Ecto neural progenitor cell (in vitro differentiated cells): Measurements from ENCODE around the gene SIGLECL1.

Experiments
- DNase-seq: peaks from one replicate; pipeline ENCODE4 v3.0.0-alpha.2; 2018; ENCODE audit warnings: low spot score

The SIGLECL1 gene

DNA sequence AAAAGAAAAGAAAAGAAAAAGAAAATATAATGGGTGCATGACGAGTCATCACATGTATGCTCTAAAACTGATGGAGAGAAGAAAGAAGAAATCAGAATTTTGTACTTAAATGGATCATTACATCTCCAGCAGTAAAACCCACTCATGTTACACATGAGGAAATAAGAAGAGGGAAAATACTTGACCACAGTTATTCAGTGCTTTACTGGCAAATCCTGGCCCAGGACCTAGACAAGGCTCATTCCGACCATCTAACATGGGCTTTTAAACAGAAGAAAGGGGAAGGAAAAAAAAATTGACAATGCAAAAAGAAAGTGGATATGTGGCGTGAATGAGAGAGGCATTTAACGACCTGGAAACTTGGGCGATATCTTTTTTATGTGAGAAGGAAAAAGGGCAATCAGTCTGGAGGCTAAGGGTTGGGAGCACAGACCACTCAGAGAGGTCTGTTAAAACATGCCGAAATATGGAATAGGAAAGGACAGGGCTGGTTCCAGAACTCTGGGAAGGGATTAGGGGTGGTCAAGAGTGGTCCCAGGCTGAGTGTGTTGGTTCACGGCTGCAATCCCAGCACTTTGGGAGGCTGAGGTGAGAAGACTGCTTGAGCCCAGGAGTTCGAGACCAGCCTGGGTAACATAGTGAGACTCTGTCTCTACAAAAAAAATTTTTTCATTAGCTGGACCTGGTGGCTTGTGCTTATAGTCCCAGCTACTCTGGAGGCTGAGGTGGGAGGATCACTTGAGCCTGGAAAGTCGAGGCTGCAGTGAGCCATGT, 1.6 kb downstream of the SIGLECL1 start:
- DNase-seq, result no peak

DNA sequence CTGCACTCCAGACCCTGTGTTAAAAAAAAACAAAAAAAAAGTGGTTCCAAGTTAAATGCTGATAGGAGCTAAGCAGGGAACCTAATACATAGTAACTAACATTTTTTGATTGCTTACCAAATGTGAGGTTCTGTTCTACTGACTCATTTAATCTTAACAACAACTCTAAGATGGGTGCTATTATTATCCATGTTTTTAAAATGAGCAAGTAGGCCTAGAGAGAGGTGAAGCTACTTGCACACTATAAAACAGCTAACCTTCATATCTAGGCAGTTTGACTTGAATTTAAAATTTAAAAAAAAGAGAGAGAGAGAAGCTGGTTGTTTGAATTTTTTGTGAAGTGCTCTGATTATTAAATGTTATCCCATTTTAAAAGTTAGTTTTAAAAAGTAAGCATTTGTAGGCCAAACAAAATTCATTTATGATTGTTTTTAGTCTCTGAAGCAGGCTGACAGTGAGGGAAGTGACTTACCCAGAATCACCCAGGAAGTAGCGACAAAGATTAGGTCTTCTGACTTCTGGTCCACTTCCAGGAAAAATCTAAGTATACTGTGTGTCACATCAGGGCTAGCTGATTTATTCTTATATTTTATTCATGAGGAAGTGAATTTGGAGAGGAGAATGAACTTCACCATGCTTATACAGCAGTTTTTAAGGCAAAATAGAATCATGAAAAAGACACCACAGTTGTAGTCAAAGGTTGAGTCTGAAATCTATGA, 2.4 kb downstream of the SIGLECL1 start:
- DNase-seq, result no peak

DNA sequence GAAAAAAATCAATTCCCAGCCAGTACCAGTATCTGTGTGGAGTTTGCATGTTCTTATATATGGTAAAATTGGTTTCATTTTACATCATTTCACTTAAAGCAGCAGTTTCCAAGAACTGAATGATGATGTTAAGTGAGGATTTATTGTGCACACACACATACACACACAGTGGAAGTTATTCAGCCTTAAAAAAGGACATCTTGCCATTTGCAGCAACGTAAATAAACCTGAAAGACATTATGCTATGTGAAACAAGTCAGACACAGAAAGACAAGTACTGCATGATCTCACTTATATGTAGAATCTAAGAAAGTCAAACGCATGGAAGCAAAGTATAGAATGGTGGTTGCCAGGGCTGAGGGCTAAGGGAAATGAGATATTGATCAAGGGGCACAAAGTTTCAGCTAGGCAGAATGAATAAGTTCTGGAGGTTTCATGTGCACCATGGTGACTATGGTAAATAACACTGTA, 5.3 kb downstream of the SIGLECL1 start:
- DNase-seq, result no peak

DNA sequence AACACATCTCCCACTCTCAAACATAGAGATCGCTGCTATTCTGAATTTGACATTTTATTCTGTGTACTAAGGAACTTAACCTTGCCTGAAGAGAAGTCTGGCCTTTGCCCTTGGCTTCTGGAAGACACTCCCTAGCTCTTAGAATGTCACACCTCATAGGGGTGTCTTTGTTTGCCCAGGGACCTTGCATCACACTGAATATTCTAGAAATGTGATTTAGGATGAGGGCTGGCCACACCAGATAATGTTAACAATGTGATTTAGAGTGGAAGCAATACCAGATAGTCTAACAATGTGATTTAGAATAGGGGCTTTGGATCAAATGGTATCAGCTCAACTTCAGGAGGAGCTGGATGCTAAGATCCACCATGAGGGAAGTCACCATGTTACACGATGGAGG, 6.6 kb downstream of the SIGLECL1 start:
- DNase-seq, result no peak

DNA sequence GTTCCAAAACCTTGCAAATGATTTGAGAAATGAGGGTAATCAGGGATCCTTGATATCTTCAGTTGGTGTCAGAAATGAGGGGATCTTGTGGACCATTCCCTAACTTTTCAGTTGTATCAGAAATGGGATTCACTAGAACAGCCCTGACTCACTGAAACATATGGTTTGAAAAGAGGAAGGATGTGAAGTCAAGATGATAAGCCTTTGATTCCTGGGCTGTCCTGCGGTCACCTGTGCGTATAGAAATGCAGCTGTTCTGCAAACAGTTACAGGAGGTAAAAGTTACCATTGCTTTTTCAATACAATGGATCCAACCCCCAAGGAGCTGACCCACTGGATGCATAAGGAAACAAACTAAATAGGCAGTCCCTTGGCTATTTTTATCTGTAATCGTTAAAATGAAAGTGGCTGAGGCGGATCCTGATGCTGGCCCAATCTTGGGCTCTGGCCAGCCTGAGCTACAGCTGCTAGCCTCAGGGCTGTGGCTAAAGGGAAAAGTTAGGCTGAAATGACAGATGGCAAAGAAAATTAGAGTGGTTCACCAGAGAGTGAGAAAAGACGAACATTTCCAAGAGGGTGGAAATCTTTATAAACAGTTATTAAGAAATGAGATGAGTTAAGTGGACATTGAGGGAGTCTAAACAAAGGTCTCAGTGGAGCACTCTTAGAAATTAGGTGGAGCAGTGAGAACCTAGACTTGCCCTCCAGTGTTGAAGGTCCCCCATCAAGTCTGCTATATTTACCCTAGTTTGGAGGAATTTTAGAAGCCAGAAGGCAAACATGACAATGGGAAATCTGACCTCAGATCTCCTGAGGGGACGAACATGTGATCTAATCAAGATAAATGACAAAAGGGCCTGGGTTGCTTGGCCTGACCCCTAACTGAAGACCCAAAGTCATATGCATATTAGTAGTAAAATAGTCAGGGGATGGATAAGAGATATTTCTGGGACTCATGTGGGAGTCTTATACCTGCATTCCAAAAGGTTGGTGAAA, 7.6 kb downstream of the SIGLECL1 start:
- no peak for DNase-seq

DNA sequence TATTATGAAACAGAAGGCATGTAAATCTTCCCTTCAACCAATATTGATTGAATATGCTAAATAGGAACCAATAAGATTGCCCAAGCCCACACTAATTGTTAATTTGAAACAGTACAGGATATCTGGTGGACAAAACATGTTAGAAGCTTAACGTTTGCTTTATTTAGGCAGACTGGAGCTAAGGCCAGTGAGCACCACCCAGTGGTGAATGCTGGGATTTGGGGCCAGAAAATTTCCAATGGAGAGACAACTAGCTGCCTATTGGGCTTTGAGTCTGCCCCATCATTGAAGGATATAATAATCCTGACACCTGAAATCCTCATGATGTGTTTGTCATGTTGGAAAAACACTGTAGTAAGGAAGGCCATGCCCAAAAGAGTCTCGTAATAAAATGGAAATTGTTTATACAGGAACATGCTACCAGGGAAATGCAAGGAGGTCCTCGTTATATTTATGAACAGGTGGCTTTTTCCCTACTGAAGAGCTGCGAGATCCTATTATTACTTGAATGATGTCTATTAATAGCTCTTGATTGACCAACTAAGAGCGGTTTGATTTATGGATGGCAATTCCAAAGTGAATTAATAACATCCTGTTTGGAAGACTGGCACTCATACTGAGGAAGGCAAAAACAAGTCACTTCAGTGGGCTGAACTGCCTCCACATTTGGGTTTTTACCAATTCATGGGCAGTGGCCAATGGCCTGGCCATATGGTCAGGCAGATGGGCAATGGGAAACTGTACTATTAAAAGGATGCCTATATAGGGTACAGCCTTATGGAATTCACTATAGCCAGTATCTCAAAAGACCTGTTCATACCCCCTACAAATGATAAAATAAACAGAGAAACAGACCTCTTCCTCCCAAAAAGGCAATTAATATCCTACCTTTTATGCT, 8.7 kb downstream of the SIGLECL1 start:
- DNase-seq, result no peak

DNA sequence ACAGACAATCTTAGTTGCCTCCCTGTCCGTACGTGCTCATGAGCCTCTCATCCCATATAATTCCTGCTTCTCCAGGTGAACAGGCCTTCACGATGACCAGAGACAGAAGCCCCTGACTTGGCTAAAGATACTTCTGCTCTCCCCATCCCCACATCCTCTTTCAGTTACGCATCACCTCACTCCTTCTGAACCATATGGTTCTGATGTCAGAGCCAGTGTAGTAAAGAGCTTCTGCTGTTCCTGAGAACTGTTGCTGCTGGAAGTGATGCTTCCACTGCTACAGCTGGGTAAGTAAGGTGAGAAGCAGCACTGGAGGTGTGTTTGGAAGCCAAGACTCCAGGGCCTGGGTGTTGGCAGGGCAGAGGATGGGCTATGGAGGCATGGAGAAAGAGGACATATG, 12.9 kb downstream of the SIGLECL1 start:
- no peak for DNase-seq

DNA sequence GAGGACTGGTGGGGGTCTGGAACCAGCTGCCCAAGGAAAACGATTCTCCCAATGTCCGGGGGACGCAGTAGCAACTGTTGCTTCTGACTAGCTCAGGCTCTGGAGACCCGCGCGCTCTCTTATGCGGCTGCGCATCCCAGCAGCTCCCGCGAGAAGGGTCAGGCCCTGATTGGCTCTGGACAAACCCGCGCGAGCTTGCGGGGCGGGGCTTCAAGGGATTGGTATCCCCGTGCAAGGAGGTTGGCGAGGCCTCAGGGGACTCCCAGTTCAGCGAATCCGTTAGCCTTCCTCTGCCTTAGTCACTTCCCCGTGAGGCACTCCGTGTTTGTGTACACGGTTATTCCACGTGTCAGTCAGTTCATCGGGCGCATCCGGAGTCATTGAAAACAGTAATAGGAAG, 20.2 kb downstream of the SIGLECL1 start:
- DNase-seq, result no peak

DNA sequence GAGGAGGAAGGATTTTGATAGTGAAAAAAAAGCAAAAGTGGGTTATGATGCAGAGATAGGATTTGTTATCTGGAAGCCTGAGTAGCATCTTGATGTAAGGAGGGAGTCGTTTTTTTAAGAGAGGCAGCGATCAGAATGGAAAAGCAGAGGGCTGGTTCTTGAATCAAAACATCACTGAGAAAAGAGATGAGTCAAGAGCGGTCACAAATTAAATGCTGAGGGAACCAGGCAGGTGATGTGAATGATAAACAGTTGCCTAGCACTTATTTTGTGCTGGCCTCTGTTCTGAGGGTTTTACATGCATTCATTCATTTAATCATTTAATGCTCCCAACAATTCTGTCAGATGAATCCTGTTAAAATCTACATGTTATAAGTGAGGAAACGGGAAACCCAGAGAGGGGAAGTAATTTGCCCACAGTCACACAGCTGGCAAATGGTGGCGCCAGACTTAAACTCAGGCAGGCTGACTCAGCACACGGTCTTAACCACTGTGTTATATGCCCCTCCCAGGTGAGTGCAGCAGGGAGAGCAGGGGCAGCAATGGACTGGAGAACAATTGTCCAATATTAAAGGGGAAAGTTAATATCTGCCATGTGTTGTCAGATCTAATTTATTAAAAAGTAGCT, 21.4 kb downstream of the SIGLECL1 start:
- no peak for DNase-seq

DNA sequence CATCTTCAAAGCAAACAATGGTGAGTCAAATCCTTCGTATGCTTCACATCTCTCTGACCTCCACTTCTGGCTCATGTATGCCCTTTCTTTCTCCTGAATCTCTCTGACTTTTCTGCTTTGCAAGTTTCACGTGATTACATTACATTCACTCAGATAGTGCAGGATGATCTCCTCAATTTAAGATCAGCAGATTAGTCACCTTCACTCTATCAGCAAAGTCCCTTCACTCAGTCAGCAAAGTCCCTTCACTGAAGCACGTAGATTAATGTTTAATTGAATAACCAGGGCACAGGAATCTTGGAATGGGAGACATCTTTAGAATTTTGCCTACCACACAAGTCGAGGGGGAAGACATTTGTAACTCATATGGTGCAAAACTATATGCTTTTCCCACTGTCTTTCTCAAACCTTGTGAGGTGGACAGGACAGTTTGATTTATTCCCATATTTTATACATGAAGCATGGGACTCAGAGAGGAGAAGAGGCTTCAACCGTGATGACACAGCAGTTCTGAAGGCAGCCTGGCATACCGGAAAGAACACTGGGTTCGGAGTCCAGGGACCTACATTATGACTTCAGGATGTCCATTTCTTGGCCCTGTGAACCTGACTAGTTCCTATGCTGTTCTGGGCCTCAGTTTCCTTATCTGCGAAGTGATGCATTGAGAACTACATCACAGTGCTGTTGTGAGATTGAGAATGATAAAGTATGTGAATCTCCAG, 23.3 kb downstream of the SIGLECL1 start:
- DNase-seq, result no peak

DNA sequence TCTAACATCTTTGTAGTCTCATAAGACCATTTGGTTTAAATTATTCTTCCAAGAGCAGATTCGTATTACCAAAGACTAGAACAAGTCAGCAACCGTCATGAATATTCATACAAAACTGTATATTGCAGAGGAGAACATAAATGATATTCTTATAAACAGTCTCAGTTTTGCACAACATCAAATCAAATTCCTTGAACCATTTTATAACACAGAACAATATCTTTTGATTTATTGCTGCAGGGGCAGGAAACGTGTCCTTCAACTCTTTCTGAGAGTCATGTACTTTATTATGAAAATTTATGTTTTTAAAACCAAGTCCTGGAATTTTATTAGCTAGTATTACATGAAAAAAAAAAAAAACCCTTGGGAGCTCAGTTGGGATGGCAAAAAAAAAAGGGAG, 26.2 kb downstream of the SIGLECL1 start:
- no peak for DNase-seq

DNA sequence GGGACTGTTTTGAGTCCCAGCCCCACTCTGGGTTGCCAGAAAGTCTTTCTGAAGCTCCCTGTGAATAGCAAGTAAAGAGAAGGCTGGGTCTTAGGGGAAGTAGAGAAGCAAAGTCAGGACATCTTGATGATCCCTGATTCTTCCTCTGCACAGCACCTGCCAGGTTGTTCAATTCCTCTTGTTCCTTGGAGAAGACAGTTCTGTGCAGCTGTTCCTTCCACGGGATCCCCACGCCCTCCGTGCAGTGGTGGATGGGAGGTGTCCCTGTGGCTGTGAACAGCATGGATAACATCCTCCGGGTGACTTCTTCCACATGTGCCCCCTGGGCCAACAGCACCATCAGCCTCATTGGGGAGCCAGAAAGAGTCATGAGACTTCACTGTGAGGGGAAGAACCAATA, 31.5 kb downstream of the SIGLECL1 start:
- DNase-seq, result no peak

DNA sequence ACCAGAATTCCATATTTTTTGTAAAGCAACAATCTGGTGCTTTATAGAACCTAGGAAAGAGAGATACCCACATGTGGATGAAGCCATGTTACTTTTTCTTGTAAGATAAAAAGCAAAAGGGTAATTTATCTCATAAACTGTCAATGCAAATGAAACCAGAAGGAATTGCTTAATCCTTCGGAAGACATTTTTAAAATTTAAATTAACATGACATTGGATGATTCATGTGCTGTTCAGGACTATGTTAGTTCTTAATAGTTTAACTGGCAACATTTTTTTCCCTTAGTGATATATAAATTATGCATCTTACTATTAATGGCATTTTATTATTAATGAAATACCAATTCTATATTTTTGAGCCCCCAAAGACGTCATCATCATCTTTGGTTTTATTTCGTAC, 34.8 kb downstream of the SIGLECL1 start:
- DNase-seq, result no peak

DNA sequence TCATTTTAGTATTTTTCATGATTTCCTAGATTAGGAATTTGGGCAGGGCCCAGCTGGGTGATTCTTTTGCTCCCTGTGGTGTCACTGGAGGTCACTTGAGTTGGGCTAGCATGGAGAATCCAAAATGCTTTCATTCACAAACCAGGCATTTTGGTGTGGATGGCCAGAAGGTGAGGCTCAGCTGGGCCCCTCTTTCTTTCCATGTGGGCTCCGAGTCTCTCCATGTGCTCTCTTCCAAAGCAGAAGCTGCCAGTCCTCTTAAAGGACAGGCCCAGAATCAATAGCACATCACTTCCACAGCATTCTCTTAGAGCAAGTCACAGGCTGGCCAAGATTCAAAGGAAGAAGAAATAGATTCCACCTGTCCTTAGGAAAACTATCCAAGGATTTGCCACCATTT, 38.8 kb downstream of the SIGLECL1 start:
- DNase-seq, result no peak

DNA sequence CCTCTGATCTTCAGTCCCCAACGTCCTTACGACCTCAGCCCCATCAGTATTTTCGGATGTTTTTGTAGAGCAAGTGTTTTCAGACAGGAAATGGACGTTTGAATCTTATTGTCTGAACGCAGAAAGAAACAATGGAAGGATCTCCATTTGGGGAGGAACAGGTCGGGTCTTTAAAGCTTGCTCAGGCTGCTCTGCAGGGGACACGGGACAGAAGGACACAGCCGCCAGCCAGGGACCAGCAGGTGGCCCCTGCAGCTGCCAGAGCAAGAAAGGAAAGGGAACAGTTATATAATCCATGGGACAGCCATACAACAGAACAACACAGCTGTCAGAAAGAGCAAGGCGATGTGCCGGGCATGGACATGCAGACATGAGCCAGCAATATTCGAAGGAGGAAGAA, 42.1 kb downstream of the SIGLECL1 start:
- no peak for DNase-seq

DNA sequence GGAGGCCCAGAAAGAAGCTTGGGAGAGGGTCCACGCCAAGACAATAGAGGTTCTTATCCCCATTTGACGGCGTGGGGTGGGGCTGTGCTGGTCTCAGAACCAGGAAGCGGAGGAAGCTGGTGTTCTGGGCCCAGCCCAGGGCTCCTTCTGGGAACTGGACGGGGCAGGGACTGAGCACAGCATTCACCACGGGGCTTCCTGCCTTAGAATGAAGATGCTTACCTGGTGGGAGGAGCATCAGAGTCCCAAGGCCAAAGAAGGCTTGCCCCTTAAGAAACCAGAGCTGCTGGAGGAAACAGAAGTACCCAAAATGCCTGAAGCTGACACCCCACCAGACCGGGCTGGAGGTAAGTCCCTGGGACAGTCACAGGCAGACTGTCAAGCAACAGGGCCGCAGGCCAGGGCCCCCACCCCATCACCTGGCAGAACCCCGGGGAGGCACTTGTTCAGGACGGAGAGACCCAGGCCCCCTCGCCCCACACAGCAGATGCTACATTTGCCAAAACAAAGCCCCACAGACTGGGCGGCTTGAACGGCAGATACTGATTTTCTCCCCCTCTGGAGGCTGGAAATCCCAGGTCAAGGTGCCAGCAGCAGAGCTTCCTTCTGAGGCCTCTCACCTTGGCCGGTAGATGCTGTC, 42.8 kb downstream of the SIGLECL1 start:
- DNase-seq, result no peak

DNA sequence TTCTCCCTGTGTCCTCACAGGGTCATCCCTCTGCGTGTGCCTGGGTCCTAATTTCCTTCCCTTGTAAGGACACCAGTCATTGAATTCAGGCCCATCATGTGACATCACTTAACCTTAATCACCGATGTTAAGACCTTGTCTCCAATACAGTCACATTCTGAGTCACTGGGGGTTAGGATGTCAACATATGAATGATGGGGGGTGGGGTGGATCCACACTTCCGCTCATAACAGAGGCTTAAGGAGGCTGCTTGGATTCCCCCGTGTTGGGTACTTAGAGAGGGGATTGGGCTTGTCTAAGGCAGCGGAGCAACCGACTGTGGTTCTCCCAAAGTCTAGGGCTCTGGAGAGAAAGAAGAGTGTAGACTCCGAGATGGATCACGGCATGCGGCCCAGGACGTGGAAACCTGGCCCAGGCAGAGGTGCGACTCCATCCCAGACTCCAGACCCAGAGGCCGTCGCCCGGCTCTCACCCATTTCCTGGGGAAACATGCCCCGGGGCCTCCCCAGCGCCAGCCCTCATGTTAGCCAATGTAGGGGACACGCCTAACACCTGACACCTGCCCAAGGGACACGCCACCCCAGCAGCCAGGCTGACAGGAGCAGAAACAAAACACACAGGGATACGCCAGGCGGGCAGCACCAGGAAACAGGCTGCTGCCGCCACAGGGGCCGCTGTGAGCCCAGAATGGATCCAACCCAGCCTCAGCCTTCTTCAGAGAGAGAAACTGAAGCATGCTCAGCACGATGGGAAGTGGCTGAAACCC, 43.5 kb downstream of the SIGLECL1 start:
- no peak for DNase-seq

DNA sequence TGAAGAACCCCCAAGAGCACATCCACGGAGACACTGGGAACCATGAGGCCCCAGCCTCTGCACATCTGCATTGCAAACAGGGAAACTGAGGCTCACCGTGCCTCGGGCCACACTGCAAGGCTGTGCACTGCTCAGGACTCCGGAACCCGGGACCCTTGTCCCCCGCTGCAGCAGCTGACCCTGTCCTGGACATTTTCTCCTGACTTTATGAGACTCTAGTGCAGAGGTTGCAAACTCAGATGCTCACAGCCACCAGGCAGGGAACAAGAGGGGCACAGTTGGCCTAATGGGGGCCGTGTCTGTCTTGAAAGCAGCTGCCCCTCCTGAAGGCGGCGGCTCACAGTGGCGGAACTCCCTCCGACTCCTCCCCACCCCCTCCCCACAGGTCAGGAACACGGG, 44.1 kb downstream of the SIGLECL1 start:
- no peak for DNase-seq
